Skin epidermis (tissue), 12 donors: ENCODE results near the gene MRPL41.
"Not testable (repeated sequence)": the region's sequence is repeated elsewhere in the genome, so short reads cannot be mapped to it uniquely, and the experiment has no call there.

Experiments
- H3K27ac ChIP-seq, 21 experiments: fragments of 200-600 bp; sonication (generic) in 11 of 21; one replicate each; pipeline ENCODE4 v1.5.0; 2020; ENCODE audit warnings: mild to moderate bottlenecking in 3 of 21, inconsistent platforms in 2 of 21, moderate library complexity in 2 of 21
- H3K4me3 ChIP-seq, 7 experiments: fragments of 200-600 bp; sonication (generic) in 2 of 7; one replicate each; pipeline ENCODE4 v1.5.0; 2020; ENCODE audit warnings: inconsistent platforms in 2 of 7, mild to moderate bottlenecking in 2 of 7, moderate library complexity in 1 of 7

The MRPL41 gene

GRCh38 chr9:137547687-137548543 is 3.8 kb upstream of the MRPL41 start:
- Histone ChIP-seq H3K4me3 (peak overlapping the region in 1 of 7 experiments; percentile 11), H3K27ac (peak overlapping the region in 16 of 21 experiments; percentile 13 to 78 (median 68))

GRCh38 chr9:137550231-137550621 is 1.5 kb upstream of the MRPL41 start, which contains the start of gene PNPLA7:
Gene PNPLA7, minus strand, starts transcription at chr9:137550402. Its CDS starts 205 bp downstream, at chr9:137550197.
- H3K4me3 ChIP-seq: peak within 1 kb of the TSS; percentile 51 to 94 (median 88)
- H3K27ac ChIP-seq: peak within 1 kb of the TSS; percentile 13 to 88 (median 83)

GRCh38 chr9:137550958-137551263 is 768 bp upstream of the MRPL41 start:
- Histone ChIP-seq H3K4me3 (peak overlapping the region; percentile 51 to 94 (median 88)), H3K27ac (peak overlapping the region; percentile 13 to 88 (median 83))

- peak overlapping the region; percentile 51 to 94 (median 88) for H3K4me3 ChIP-seq
- peak overlapping the region; percentile 35 to 91 (median 82) for H3K27ac ChIP-seq
Measured at GRCh38 chr9:137552022-137552768, 516 bp downstream of the MRPL41 start.

GRCh38 chr9:137553654-137554053 is 2.0 kb downstream of the MRPL41 start:
- H3K27ac ChIP-seq: not testable (repeated sequence)

GRCh38 chr9:137554349-137554748 is 2.7 kb downstream of the MRPL41 start:
- no peak overlapping the region for H3K27ac ChIP-seq
- no peak overlapping the region for H3K4me3 ChIP-seq

More at GRCh38 chr9:137553654-137554053, 2.0 kb downstream of the MRPL41 start:
- not testable (repeated sequence) for H3K4me3 ChIP-seq

- H3K4me3 ChIP-seq: no peak overlapping the region
- H3K27ac ChIP-seq: no peak overlapping the region
Measured at GRCh38 chr9:137555179-137555578, 3.5 kb downstream of the MRPL41 start.

- no peak overlapping the region for H3K27ac ChIP-seq
- no peak overlapping the region for H3K4me3 ChIP-seq
Measured at GRCh38 chr9:137556069-137556838, 4.6 kb downstream of the MRPL41 start.

GRCh38 chr9:137558127-137558526 is 6.4 kb downstream of the MRPL41 start:
- H3K4me3 ChIP-seq: no peak overlapping the region
- H3K27ac ChIP-seq: no peak overlapping the region

GRCh38 chr9:137564134-137564533 is 12.5 kb downstream of the MRPL41 start:
- Histone ChIP-seq H3K27ac (no peak overlapping the region), H3K4me3 (no peak overlapping the region)

GRCh38 chr9:137564817-137565411 is 13.2 kb downstream of the MRPL41 start:
- no peak overlapping the region for H3K27ac ChIP-seq
- H3K4me3 ChIP-seq: no peak overlapping the region

GRCh38 chr9:137568445-137568844 is 16.8 kb downstream of the MRPL41 start:
- H3K4me3 ChIP-seq, H3K27ac ChIP-seq: not testable (repeated sequence)

GRCh38 chr9:137569609-137570203 is 18.0 kb downstream of the MRPL41 start:
- Histone ChIP-seq H3K4me3 (no peak overlapping the region), H3K27ac (no peak overlapping the region)

GRCh38 chr9:137570566-137570965 is 18.9 kb downstream of the MRPL41 start:
- Histone ChIP-seq H3K4me3 (no peak overlapping the region), H3K27ac (no peak overlapping the region)

GRCh38 chr9:137574192-137574591 is 22.5 kb downstream of the MRPL41 start:
- Histone ChIP-seq H3K27ac (no peak overlapping the region), H3K4me3 (no peak overlapping the region)

GRCh38 chr9:137575364-137575715 is 23.7 kb downstream of the MRPL41 start:
- Histone ChIP-seq H3K4me3 (no peak overlapping the region), H3K27ac (no peak overlapping the region)

GRCh38 chr9:137575716-137576411 is 24.2 kb downstream of the MRPL41 start:
- Histone ChIP-seq H3K4me3 (no peak overlapping the region), H3K27ac (no peak overlapping the region)

- H3K4me3 ChIP-seq: peak within 1 kb of the TSS; percentile 80 to 98 (median 95)
- peak within 1 kb of the TSS; percentile 66 to 92 (median 87) for H3K27ac ChIP-seq
Measured at GRCh38 chr9:137578518-137579258, 27.0 kb downstream of the MRPL41 start, which contains the start of gene DPH7. Gene DPH7, minus strand, starts transcription at chr9:137578925. Its CDS starts 148 bp downstream, at chr9:137578777.
